Trophoblast cell (in vitro differentiated cells and primary cell): ENCODE data around the gene EVC.
"Not testable (repeated sequence)": the region's sequence is repeated elsewhere in the genome, so short reads cannot be mapped to it uniquely, and the experiment has no call there.

Experiments
- DNase-seq, 2 donors: peaks; one replicate each; pipeline ENCODE4 v3.0.0-alpha.2; 2016
- H2AFZ ChIP-seq: 2 replicates; pipeline ENCODE4 v1.6.1; 2013; ENCODE audit warnings: low read length, moderate library complexity, mild to moderate bottlenecking; ENCODE audit not compliant: insufficient read depth, poor library complexity
- H2AK5ac ChIP-seq: 2 replicates; pipeline ENCODE4 v1.6.1; 2013; ENCODE audit warnings: mild to moderate bottlenecking, low read length
- H2BK120ac ChIP-seq: 2 replicates; pipeline ENCODE4 v1.6.1; 2013; ENCODE audit warnings: low read length, mild to moderate bottlenecking, moderate library complexity; ENCODE audit not compliant: insufficient read depth, poor library complexity
- H2BK12ac ChIP-seq: 2 replicates; pipeline ENCODE4 v1.6.1; 2013; ENCODE audit warnings: mild to moderate bottlenecking, low read length, moderate library complexity
- H2BK5ac ChIP-seq: 2 replicates; pipeline ENCODE4 v1.6.1; 2013; ENCODE audit warnings: low read length, low read depth, moderate library complexity, mild to moderate bottlenecking; ENCODE audit not compliant: poor library complexity
- H3K14ac ChIP-seq: 2 replicates; pipeline ENCODE4 v1.6.1; 2013; ENCODE audit warnings: mild to moderate bottlenecking, low read length
- H3K18ac ChIP-seq: 2 replicates; pipeline ENCODE4 v1.6.1; 2013; ENCODE audit warnings: mild to moderate bottlenecking, low read length
- H3K23ac ChIP-seq: 2 replicates; pipeline ENCODE4 v1.6.1; 2013; ENCODE audit warnings: low read length
- H3K27ac ChIP-seq: 2 replicates; pipeline ENCODE4 v1.5.1; 2013; ENCODE audit warnings: low read depth, mild to moderate bottlenecking, inconsistent platforms, low read length, moderate library complexity
- H3K27me3 ChIP-seq: 2 replicates; pipeline ENCODE4 v1.6.1; 2013; ENCODE audit warnings: inconsistent platforms, mild to moderate bottlenecking, low read length, moderate library complexity; ENCODE audit not compliant: insufficient read depth
- H3K36me3 ChIP-seq, 2 experiments: 1 replicate in 1 of 2; 2 replicates in 1 of 2; pipeline ENCODE4 v1.6.1; 2013; ENCODE audit warnings: low read length in 2 of 2, mild to moderate bottlenecking in 2 of 2, moderate library complexity in 1 of 2; ENCODE audit not compliant: insufficient read depth in 2 of 2, control insufficient read depth in 1 of 2
- H3K4ac ChIP-seq: 2 replicates; pipeline ENCODE4 v1.6.1; 2013; ENCODE audit warnings: low read depth, mild to moderate bottlenecking, low read length, moderate library complexity
- H3K4me1 ChIP-seq, 2 experiments: 1 replicate in 1 of 2; 2 replicates in 1 of 2; pipeline ENCODE4 v1.6.1; 2013; ENCODE audit warnings: low read length in 2 of 2, mild to moderate bottlenecking in 2 of 2, moderate library complexity in 1 of 2; ENCODE audit not compliant: insufficient read depth in 2 of 2, control insufficient read depth in 1 of 2
- H3K4me2 ChIP-seq: 2 replicates; pipeline ENCODE4 v1.6.1; 2013; ENCODE audit warnings: inconsistent platforms, mild to moderate bottlenecking, low read length, moderate library complexity
- H3K4me3 ChIP-seq: 2 replicates; pipeline ENCODE4 v1.5.1; 2013; ENCODE audit warnings: mild to moderate bottlenecking, low read depth, low read length, inconsistent platforms
- H3K79me1 ChIP-seq: one replicate; pipeline ENCODE4 v1.6.1; 2013; ENCODE audit warnings: low read length
- H3K79me2 ChIP-seq: 2 replicates; pipeline ENCODE4 v1.6.1; 2013; ENCODE audit warnings: low read length, mild to moderate bottlenecking; ENCODE audit not compliant: control insufficient read depth, insufficient read depth, poor library complexity
- H3K9ac ChIP-seq: 2 replicates; pipeline ENCODE4 v1.6.1; 2013; ENCODE audit warnings: mild to moderate bottlenecking, low read length
- H3K9me3 ChIP-seq: 2 replicates; pipeline ENCODE4 v1.6.1; 2013; ENCODE audit warnings: low read depth, mild to moderate bottlenecking, control low read depth, inconsistent platforms, low read length; ENCODE audit not compliant: insufficient read depth
- H4K12ac ChIP-seq: 2 replicates; pipeline ENCODE4 v1.6.1; 2013; ENCODE audit warnings: low read depth, mild to moderate bottlenecking, low read length, moderate library complexity
- H4K8ac ChIP-seq: 2 replicates; pipeline ENCODE4 v1.6.1; 2013; ENCODE audit warnings: low read depth, mild to moderate bottlenecking, low read length, moderate library complexity
- H4K91ac ChIP-seq: one replicate; pipeline ENCODE4 v1.6.1; 2013; ENCODE audit warnings: low read depth, mild to moderate bottlenecking, low read length, moderate library complexity
- WGBS: extraction: QIAGEN DNeasy Blood & Tissue Kit; methylation state at CpG from one replicate; pipeline ENCODE4 v1.1.7; 2013; ENCODE audit warnings: missing lambda C conversion rate; ENCODE audit not compliant: insufficient read length, insufficient coverage; ENCODE audit errors: extremely low coverage; 5-methylcytosine and 5-hydroxymethylcytosine counted together

Gene EVC

DNA sequence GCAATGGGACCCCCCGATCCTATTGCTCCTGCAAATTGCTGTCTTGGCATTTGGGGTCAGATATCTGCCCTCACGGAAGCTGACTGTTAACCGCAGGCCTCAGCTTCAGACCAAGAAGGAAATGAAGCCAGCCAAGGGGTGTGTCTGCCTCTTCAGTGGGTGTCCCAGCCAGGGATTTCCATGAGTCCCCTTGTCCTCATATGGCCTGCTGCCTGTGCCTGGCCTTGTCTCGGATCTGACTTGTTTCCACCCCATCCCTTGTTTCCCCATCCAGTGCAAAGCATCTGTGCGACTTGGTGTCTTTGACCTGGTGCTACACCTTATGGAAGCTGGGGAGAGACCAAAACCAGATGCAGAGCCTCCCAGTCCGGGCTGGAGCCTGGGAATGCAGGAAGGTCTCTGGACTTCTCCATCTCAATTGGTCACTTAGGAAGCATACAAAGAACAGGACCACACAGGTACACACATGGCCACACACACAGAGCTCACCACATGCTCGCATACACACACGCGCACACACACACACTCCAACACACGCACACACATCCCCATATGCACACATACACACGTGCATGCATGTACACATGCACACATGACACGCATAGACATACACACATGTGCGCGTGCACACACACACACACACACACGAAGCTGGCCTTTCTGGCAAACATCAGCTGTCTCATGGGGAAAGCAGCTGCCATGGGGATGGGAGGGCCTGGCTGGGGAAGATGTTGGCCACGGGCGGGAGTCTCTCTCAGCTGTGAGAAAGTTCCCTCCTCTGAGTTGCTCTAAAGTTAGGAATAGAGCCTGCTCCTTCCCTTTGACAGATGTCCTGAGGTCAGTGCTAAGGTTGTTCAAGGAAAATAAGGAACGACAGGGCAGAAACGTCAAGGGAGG, 116.4 kb downstream of the EVC start:
- Histone ChIP-seq H3K36me3 (no peaks in the 10 kb centered on the region), H4K8ac (no peak overlapping the region), H4K91ac (no peak overlapping the region), H3K4me1 (no peaks in the 10 kb centered on the region), H2AFZ (no peak overlapping the region), H3K27ac (no peak overlapping the region), H3K23ac (no peak overlapping the region), H3K4me2 (no peak overlapping the region), H3K9me3 (peaks cover 2% of the 10 kb centered on the region), H3K4ac (no peak overlapping the region), H2BK5ac (no peak overlapping the region), H3K79me1 (no peaks in the 10 kb centered on the region), H3K27me3 (no peaks in the 10 kb centered on the region), H2BK120ac (no peak overlapping the region), H3K9ac (no peak overlapping the region), H2AK5ac (no peak overlapping the region), H3K18ac (no peak overlapping the region), H2BK12ac (no peak overlapping the region), H3K4me3 (peak overlapping the region; percentile 20), H3K14ac (no peak overlapping the region), H4K12ac (no peak overlapping the region), H3K79me2 (no peaks in the 10 kb centered on the region)
- 100% methylated on average over 4 of the region's 19 CpGs for WGBS
- DNase-seq: no peak

DNA sequence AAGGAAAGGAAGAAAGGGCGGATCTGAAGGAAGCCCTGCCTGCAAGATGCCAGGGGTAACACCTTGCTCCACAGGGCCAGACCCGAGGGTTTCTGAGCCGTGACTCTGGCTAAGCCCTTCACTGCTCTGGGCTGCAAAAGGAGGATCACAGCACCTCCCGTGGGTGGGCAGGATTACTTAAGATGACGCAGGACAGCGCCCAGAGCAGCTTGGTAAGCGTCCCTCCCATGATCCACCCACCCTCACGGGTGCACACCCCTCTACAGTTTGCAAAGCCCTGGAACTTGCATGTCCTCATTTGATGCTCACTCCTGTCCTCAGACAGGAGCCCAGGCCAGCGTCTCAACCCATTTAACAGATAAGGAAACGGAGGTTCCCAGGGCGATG, 117.0 kb downstream of the EVC start:
- Histone ChIP-seq H2BK12ac (no peak overlapping the region), H3K79me2 (no peaks in the 10 kb centered on the region), H3K27ac (no peak overlapping the region), H3K18ac (no peak overlapping the region), H3K36me3 (no peaks in the 10 kb centered on the region), H2BK5ac (no peak overlapping the region), H2AFZ (no peak overlapping the region), H4K8ac (no peak overlapping the region), H3K4me2 (no peak overlapping the region), H4K12ac (no peak overlapping the region), H3K4me1 (no peaks in the 10 kb centered on the region), H3K14ac (no peak overlapping the region), H3K9me3 (peaks cover 2% of the 10 kb centered on the region), H3K4ac (no peak overlapping the region), H2BK120ac (no peak overlapping the region), H3K27me3 (no peaks in the 10 kb centered on the region), H3K79me1 (no peaks in the 10 kb centered on the region), H3K9ac (no peak overlapping the region), H4K91ac (no peak overlapping the region), H3K4me3 (no peak overlapping the region), H2AK5ac (no peak overlapping the region), H3K23ac (no peak overlapping the region)
- no CpG with 5 or more reads among the region's 11 CpGs for WGBS
- no peak for DNase-seq

DNA sequence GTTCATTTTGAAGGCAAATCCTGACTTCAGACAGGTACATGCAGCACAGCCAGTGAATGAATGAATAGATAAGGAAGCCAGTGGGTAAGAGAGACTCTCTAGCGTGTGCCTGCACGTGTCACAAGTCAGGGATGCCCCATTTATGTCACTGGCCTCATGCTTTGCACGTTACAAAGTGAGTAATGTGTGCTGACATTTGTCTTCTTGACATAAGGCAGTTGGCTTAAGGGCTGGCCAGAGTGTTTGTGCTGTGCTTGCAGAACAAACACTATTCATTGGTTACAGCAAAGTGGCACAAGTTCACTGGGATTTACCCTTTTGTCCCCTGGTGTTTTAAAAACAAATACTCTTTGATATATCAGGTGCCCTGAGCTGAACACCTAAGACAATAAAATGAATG, 125.9 kb downstream of the EVC start:
- Histone ChIP-seq H3K4me1 (no peaks in the 10 kb centered on the region), H2BK12ac (no peak overlapping the region), H4K91ac (no peak overlapping the region), H3K23ac (no peak overlapping the region), H3K14ac (no peak overlapping the region), H2AFZ (no peak overlapping the region), H3K79me2 (no peaks in the 10 kb centered on the region), H3K27ac (no peak overlapping the region), H4K8ac (no peak overlapping the region), H2AK5ac (no peak overlapping the region), H3K9ac (no peak overlapping the region), H3K4me2 (no peak overlapping the region), H4K12ac (no peak overlapping the region), H3K27me3 (no peaks in the 10 kb centered on the region), H3K4ac (no peak overlapping the region), H3K4me3 (no peak overlapping the region), H3K36me3 (no peaks in the 10 kb centered on the region), H3K18ac (no peak overlapping the region), H2BK5ac (no peak overlapping the region), H3K79me1 (no peaks in the 10 kb centered on the region), H3K9me3 (peaks cover 4% of the 10 kb centered on the region), H2BK120ac (no peak overlapping the region)
- WGBS: no CpG with 5 or more reads among the region's 3 CpGs
- no peak for DNase-seq

DNA sequence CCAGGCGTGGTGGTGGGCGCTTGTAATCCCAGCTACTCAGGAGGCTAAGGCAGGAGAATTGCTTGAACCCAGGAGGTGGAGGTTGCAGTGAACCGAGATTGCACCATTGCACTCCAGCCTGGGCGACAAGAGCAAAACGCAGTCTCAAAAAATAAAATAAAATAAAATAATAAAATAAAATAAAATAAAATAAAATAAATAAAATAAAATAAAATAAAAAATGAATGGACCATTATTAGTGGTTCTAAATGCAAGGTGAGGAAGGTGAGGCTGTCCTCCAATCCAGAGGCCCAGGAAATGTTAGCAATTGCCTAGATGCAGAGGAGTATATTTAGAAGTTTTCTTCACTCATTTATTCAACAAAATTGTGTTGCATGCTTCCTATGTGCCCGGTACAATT, 126.5 kb downstream of the EVC start:
- not testable (repeated sequence) for H4K12ac ChIP-seq, DNase-seq, H3K18ac ChIP-seq, H3K36me3 ChIP-seq, H2BK120ac ChIP-seq, H3K23ac ChIP-seq, H2BK5ac ChIP-seq, H3K4me2 ChIP-seq, H3K27me3 ChIP-seq, H3K79me2 ChIP-seq, H3K79me1 ChIP-seq, H4K91ac ChIP-seq, H3K27ac ChIP-seq, H4K8ac ChIP-seq, H3K9me3 ChIP-seq, H2BK12ac ChIP-seq, H3K4ac ChIP-seq, H3K14ac ChIP-seq, H3K9ac ChIP-seq, H2AFZ ChIP-seq, H2AK5ac ChIP-seq, H3K4me3 ChIP-seq, H3K4me1 ChIP-seq
- whole genome bisulfite sequencing: no CpG with 5 or more reads among the region's 6 CpGs
